NCI-H510A treated with DMSO at 0.1 percent for 48 hours (cell line): ENCODE data around the gene CHST14.

Source experiments
- DNase-seq: peaks from one replicate; lab custom pipeline; 2025; lab: John Stamatoyannopoulos, UW

Gene CHST14

DNA sequence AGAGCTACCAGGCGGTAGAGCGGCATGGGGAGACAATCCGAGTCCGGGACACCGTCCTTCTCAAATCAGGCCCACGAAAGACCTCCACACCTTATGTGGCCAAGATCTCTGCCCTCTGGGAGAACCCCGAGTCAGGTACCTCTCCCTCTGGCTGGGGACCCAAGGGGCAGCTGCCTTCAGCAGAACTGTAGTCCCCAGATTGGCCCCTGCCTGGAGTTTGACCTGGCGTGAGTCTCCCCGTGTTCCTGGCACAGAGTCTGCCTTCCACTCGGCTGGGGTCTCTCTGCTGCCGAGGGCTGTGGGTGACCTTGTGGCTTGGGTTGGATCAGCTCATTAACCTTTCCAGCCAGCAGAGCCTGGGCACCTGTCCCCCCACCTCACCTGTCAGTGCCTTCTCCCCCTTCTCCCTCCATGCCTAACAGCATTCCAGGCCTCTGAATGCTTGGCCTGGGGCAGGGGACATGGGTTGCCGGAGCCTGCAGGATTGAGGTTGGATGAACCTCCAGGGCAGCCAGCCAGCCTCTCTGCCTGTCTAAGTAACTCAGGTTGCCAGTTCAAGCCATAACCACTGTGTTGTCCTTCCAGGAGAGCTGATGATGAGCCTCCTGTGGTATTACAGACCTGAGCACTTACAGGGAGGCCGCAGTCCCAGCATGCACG lies 6.8 kb upstream of the CHST14 start:
- DNase-seq = no peak

DNA sequence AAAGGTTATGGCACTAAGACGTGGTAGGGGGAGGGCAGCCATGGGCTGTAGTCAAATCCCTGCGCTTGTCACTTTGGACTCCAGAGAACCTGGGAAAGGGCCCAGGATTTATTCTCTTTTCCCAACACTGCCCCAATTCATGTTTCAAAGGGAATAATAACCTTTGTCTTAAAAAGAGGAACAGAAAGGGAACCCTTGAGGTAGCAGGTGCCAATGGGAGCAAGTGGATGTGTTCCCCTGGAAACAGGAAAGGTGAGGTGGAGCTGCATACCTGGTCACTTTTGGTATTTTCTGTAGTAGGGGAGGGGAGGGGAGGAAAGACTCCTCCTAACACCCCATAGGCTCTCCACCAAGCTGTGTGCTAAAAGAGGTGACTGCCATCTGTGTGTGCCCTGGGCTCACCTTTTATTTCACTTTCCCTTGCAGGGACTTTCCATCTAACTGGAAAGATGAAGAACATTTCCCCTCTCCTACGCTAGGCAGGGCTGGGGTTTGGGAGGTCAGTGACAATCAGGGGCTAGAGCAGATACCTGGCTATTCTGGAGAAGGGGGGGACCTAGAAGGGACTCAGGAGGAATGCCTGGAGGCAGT lies 6.1 kb upstream of the CHST14 start:
- no peak for DNase-seq

DNA sequence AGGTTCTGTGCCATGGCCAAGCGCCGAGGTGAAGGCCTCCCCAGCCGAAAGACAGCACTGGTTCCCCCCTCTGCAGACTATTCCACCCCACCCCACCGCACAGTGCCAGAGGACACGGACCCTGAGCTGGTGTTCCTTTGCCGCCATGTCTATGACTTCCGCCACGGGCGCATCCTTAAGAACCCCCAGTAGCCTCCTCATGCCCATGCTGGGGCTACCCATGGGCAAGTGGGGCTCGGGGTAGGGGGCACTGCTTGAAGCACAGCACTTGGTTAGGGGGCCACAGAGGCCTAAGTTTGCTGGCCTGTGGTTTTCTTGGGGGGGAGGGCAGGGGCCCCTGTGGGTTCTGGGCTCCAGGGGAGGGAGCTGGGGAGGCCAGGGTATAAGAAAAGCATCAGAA lies 4.8 kb upstream of the CHST14 start:
- no peak for DNase-seq

DNA sequence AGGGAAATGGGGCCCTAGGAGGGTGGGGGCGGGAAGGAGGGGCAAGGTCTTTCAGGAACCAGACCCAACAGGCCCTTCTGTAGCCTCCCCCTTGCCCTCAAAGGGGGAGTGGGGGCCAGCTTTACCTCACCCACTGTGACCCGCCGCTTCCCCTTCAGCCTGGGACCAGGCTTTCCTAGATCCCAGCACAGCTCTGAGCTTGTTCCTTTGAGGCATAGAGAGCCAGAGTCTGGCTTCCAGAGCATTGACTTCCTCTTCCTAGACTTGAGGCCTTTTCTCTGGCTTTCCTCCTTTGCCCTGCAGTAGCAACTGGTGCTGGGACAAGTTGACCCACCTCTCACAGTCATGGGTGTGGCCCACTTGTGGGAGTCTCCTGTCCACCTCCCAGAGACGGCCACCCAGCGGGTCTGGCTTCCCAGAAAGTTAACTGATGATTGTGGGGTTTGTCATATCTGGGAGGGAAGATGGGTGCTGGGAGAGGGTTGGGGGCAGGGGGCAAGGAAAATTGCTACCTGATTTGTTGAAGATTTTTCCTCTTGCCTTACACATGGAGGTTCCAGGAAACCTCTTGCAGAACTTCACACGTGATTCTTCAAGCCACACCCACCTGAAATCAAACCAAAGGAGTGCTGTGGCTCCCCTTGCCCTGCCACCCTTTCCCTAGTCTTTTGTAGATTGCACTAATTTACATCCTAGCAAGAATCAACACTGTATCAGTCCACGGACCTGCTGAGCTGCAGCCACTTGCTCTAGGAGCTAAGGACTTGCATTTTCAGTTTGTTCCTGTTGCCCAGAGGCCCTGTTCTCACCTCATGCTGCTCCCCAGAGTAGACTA lies 4.1 kb upstream of the CHST14 start:
- DNase-seq = no peak

DNA sequence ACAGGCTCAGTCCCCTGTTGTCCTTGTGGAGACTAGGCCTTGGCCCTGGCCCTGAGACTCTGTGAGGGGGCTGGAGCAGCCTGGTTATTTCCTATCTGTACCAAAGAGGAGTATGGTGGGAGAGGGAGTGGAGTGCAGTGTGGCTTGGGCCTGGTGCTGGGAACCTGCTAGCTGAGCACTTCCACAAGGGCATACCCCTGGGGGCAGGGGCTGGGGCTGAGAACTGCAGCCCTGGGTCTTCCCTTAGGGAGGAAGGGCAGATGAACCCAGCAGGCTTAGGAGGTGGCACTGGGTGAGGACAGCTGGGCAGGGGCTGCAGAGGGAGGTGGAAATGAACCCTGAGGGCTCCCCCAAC lies 3.5 kb upstream of the CHST14 start:
- DNase-seq = no peak

DNA sequence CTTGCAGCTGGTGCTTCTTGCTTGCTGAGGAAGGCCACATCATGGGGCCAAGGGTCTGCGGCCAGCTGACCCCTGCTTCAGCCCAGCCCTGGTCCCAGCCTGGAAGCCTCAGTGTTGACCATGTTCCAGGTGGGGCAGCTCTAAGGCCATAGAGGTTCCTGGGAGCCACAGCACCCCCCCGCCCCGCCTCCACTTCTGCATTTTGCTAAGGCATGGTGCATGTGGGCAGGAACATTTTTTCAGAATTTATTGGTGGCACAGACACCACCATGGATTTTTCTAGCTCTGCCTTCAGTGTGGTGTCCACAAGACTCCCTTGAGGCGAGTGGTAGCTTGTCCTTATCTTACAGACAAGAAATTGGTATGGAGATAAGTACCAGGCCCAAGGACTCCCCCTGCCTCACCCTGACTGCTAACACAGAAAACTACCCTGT lies 1.9 kb upstream of the CHST14 start:
- DNase-seq = no peak

DNA sequence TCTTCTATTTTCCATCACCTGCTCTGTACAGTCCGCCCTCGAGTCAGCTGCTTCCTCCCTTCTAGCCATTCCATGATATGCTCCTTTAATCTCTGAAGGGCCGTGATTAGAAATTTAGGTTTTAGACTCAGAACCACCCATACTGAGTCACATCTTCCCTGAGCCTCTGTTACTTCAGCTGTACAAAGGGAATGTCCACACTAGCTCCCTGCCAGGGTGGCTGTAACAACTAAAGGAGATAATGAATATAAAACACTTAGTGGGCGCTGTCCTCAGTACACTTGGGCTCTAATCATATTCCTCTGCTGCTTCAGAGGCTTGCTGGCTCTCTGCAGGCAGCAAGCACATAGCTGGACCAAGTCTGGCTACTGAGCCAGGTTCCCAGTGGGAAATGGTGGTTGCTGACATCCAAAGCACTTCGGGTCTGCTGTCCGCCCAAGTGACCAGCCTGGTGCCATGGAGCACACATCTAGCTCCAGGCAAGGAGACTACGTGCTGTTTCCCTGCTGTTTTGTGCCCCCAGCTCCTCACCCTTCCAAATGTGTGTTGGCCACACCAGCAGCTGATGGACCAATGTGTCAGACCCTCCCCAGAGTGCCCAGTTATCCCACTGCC lies 901 bp upstream of the CHST14 start:
- DNase-seq = no peak

DNA sequence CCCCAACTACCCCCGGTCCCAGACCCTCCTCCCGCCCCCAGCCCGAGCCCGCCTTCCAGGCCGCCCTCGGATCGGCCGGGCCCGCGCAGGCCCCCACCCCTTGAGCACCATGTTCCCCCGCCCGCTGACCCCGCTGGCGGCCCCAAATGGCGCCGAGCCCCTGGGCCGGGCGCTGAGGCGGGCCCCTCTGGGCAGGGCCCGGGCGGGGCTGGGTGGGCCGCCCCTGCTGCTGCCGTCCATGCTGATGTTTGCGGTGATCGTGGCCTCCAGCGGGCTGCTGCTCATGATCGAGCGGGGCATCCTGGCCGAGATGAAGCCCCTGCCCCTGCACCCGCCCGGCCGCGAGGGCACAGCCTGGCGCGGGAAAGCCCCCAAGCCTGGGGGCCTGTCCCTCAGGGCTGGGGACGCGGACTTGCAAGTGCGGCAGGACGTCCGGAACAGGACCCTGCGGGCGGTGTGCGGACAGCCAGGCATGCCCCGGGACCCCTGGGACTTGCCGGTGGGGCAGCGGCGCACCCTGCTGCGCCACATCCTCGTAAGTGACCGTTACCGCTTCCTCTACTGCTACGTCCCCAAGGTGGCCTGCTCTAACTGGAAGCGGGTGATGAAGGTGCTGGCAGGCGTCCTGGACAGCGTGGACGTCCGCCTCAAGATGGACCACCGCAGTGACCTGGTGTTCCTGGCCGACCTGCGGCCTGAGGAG lies 472 bp downstream of the CHST14 start:
- no peak for DNase-seq

DNA sequence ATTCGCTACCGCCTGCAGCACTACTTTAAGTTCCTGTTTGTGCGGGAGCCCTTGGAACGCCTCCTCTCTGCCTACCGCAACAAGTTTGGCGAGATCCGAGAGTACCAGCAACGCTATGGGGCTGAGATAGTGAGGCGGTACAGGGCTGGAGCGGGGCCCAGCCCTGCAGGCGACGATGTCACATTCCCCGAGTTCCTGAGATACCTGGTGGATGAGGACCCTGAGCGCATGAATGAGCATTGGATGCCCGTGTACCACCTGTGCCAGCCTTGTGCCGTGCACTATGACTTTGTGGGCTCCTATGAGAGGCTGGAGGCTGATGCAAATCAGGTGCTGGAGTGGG lies 995 bp downstream of the CHST14 start:
- DNase-seq = no peak

DNA sequence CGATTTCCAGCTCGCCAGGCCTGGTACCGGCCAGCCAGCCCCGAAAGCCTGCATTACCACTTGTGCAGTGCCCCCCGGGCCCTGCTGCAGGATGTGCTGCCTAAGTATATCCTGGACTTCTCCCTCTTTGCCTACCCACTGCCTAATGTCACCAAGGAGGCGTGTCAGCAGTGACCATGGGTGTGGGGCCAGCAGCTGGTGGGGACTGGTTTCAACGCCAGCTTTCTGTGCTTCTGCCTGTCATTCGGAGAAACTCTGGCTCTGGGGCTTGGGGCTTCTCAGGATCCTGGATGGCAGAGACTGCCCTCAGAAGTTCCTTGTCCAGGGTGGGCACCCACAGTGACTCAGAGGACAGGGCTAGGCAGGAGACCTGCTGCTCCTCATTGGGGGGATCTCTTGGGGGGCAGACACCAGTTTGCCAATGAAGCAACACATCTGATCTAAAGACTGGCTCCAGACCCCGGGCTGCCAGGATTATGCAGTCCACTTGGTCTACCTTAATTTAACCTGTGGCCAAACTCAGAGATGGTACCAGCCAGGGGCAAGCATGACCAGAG lies 1.5 kb downstream of the CHST14 start:
- DNase-seq = no peak

DNA sequence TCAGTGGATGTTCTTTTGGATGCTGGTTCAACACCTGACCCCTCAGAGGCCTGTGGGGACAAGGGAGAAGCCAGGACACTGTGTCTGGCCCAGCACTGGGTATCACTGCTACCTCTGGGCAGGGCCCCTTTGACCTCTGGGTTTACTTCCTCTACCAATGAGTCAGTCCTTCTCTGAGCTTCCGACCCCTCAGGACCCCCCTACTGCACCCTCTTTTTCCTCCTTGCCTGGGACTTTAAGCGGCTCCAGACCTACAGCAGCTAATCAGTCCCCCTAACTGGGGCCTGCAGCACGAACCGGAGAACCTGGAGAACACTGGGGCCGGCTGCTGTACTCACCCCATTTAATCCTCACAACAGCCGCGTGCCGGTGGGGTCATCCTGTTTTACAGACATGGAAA lies 3.8 kb downstream of the CHST14 start:
- DNase-seq = no peak

DNA sequence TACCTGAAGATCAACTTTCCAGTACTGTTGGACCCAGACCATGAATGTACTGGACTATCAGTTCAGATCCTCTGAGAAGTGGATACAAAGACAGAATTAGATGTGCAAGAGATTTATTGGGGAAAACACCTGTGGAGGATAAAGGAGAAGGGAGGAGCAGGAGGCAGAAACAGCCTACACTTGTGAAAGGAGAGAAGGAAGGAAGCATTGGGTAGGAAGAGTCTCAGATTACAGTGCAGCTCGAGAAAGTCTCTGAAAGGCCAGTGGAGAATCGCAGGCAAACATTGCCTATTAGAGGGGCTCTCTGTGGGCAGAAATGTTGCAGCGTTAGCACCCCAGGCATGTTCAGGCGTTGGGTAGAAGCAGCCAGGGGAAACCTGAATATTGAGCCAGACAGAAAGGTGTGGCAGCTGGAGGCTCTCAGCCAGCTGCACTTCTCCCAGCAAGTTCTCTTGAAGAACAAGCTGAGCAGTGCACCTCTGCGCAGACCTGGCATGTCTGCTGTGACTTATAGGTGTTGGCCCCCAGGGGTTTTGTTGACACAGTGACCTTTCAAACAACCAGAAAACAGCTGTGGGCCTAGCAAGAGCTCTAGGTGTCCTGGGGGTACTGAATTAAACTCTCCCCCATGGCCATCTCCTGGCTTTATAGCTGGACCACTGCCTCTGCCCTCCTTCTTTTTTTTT lies 7.0 kb downstream of the CHST14 start:
- DNase-seq = peak; percentile 78

DNA sequence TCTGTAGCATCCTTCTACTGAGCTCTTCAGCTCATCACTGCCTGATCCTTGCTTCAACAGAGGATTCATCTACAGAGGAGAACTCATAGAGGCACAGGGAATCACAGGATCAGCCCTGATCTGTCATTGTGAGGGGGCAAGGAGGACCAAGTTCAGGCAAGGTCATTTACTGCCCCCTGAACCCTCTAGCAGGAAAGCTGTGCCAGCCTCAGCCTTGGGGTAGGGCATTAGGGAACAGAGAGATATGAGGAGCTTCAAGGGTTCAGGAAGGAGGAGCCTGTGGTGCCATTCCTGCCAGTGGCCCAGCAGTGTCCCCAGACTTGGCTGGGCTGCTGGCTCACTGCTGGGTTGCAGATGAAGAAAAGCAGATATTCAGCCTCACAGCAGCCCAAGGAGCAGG lies 8.2 kb downstream of the CHST14 start:
- no peak for DNase-seq

DNA sequence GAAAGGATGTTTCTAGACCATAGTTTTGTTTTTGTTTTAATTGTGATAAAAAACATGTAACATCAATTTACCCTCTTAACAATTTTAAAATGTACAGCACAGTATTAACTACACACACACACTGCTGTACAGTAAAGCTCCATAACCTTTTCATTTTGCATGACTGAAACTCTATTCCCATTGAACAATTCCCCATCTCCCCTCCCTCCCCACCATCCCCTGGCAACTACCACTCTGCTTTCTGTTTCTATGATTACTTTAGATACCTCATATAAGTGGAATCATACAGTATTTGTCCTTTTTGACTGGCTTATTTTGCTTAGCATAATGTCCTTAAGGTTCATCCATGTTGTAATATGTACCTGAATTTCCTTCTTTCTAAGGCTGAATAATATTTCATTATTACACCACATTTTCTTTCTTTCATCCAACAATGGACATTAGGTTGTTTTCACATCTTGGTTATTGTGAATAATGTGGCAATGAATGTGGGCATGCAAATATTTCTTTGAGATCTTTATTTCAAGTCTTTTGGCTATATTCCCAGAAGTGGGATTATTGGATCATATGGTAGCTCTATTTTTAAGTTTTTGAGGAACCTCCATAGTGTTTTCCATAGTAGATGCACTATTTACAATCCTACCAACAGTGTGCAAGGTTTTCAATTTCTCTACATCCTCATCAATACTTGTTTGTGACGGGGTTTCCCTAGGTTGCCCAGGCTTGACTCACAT lies 10.7 kb downstream of the CHST14 start:
- DNase-seq = no peak

DNA sequence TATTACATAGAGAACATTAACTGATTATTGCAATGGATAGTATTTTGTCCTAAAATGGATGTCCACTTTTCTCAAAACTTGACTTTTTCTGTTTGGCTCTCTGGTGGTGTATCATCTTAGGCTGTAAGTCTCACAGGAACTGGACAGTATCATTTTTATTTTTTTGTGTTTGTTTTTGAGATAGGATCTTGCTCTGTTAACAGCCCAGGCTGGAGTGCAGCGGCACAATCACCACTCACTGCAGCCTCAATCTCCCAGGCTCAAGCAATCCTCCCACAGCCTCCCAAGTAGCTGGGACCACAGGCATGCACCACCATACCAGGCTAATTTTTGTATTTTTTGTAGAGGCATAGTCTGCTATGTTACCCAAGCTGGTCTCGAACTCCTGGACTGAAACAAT lies 13.1 kb downstream of the CHST14 start:
- no peak for DNase-seq

DNA sequence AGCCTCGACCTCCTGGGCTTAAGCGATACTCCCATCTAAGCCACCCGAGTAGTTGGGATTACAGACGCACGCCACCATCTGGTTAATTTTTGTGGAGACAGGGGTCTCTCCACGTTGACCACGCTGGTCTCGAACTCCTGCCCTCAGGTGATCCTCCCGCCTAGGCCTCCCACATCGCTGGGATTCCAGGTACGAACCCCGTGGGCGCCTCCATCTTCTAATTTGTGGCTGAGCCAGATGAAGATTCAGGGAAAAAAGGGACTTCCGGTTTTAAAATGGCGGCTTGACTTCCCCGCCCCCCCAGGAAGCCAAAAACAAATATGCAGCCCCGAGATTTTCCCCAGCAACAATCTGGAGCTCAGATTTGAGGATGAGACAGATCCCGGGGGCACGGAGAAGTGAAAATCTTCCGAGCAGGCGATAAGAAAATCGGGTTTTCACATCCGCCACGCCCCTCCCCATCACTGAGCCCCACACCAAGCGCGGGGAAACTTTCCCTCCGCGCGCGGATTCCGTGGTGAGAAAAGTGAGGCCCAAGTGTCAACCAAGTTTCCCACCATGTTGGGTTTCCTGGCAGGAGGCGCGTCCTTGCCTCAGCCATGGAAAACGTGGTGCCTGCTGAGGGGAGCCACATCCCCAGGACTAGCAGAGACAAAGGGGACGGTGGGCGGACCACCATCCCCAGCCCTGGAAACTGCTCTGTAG lies 15.4 kb downstream of the CHST14 start:
- DNase-seq = no peak

DNA sequence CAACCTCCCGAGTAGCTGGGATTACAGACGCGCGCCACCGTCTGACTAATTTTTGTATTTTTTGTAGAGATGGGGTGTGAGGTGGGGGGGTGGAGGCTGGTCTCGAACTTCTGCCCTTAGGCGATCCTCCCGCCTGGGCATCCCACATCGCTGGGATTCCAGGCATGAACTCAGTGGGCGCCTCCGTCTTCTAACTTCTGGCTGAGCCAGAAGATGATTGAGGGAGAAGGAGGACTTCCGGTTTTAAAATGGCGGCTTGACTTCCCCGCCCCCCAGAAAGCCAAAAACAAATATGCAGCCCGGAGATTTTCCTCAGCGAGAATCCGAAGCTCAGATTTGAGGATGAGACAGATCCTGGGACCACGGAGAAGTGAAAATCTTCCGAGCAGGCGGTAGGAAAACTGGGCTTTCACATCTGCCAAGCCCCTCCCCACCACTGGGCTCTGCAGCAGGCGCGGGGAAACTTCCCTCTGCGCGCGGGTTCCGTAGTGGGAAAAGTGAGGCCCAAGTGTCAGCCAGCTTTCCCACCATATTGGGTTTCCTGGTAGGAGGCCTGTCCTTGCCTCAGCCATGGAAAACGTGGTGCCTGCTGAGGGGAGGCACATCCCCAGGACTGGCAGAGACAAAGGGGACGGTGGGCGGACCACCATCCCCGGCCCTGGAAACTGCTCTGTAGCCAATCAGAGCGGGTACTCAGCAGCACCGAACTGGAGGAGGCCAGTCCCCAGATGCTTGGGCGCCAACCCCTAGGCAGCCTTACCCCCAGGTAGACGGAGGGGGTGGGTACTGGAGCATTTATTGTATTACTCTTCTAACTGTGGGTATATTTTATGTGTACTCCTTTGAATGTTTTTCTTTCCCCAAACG lies 17.3 kb downstream of the CHST14 start:
- DNase-seq = no peak

DNA sequence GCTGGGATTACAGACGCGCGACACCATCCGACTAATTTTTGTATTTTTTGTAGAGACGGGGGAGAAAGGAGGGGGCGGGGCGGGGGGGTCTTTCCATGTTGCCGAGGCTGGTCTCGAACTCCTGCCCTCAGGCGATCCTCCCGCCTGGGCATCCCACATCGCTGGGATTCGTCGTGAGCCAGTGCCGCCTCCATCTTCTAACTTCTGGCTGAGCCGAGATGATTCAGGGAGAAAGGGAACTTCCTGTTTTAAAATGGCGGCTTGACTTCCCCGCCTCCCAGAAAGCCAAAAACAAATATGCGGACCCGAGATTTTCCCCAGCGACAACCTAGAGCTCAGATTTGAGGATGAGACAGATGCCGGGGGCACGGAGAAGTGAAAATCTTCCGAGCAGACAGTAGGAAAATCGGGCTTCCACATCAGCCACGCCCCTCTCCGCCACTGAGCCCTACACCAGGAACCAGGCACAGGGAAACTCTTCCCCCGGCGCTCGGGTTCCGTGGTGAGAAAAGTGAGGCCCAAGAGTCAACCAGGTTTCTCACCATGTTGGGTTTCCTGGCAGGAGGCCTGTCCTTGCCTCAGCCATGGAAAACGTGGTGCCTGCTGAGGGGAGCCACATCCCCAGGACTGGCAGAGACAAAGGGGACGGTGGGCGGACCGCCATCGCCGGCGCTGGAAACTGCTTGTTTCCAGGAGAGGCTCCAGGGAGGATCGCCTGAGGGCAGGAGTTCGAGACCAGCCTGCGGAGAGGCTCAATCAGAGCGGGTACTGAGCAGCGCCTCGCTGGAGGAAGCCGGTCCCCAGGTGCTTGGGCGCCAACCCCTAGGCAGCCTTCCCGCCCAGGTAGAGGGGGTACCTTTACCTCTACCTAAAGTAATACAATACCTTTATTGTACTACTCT lies 18.7 kb downstream of the CHST14 start:
- no peak for DNase-seq
